ENCODE measurements around the gene RPL15. TPM values are rescaled to one million over a fixed set of nuclear protein-coding genes. Genes with fewer than 3 reads are reported as not detected.

RPL15 gene
- total and polyA plus RNA-seq, 2 donors (not counting 1 experiment from before 2014, with no cell fraction given): 2,177 to 5,195 TPM

DNA sequence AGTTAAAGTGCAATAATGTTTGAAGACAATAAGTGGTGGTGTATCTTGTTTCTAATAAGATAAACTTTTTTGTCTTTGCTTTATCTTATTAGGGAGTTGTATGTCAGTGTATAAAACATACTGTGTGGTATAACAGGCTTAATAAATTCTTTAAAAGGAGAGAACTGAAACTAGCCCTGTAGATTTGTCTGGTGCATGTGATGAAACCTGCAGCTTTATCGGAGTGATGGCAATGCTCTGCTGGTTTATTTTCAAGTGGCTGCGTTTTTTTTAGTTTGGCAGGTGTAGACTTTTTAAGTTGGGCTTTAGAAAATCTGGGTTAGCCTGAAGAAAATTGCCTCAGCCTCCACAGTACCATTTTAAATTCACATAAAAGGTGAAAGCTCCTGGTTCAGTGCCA, 2.7 kb downstream of the RPL15 start:
- H3K27ac ChIP-seq (ENCODE audit: low read length in 2 of 2): peak overlapping the region in 1 of 2 donors; percentile 51
- peaks cover 4% of the 10 kb centered on the region for H3K27me3 Mint-ChIP-seq

GRCh38 chr3:23920151-23920655, 3.3 kb downstream of the RPL15 start:
- Histone ChIP-seq H2AFZ (ENCODE audit: insufficient read depth, low read depth, low read length, poor library complexity, severe bottlenecking) (no peak overlapping the region), H3K27me3 (replicated peaks in 1 of 4; ENCODE audit: control extremely low read depth in 1 of 4, control insufficient read depth in 3 of 4, insufficient read depth in 4 of 4, low read length in 3 of 4) (no peaks in the 10 kb centered on the region), H4K20me1 (ENCODE audit: control insufficient read depth, insufficient read depth, low read length, poor library complexity, severe bottlenecking) (peaks cover 39% of the 10 kb centered on the region), H3K4me1 (ENCODE audit: control insufficient read depth in 2 of 2, insufficient read depth in 2 of 2, low read length in 2 of 2) (peaks cover 36 to 37% of the 10 kb centered on the region in 2 donors), H3K9me3 (ENCODE audit: control extremely low read depth in 1 of 3, control insufficient read depth in 2 of 3, insufficient read depth in 1 of 3, low read length in 2 of 3) (no peaks in the 10 kb centered on the region), H3K9ac (ENCODE audit: low read length) (no peak overlapping the region), H3K4me2 (replicated peaks; ENCODE audit: low read depth, low read length, poor library complexity, severe bottlenecking) (no peak overlapping the region), H3K4me3 (ENCODE audit: control extremely low read depth in 1 of 5, extremely low read depth in 1 of 5, insufficient read depth in 1 of 5, low read depth in 2 of 5, low read length in 4 of 5) (no peak overlapping the region), H3K27ac (ENCODE audit: low read length in 2 of 2) (peak overlapping the region in 1 of 2 donors; percentile 51), H3K79me2 (ENCODE audit: control insufficient read depth, insufficient read depth, low read length) (peaks cover 27% of the 10 kb centered on the region), H3K36me3 (replicated peaks in 1 of 2; ENCODE audit: control extremely low read depth in 1 of 2, control insufficient read depth in 1 of 2, extremely low read depth in 1 of 2, insufficient read depth in 2 of 2, low read length in 1 of 2) (peaks cover 5 to 48% of the 10 kb centered on the region in 2 experiments)
- CTCF ChIA-PET: no interaction called here
- POLR2A ChIA-PET: interaction anchor here (0.6 to 1.2 kb wide), 3 partner anchors 8 to 24 kb away, joined by 3 to 4 read pairs (median 4); no protein-coding TSS in a partner anchor
- intact Hi-C loops (cut with micrococcal nuclease): no loop called here
- WGBS (ENCODE audit: insufficient coverage): 100% methylated on average over 3 of the region's 5 CpGs
- H3K9me3 Mint-ChIP-seq (ENCODE audit: insufficient read depth): no peaks in the 10 kb centered on the region
- DNase-seq (no peak), ATAC-seq (ENCODE audit: low read depth) (no peak)
- no peak for TF ChIP-seq EZH2 (IDR thresholded peaks at IDR 0.05; ENCODE audit: borderline replicate concordance, insufficient read depth, low read depth, low read length, poor library complexity, severe bottlenecking)
- TF ChIP-seq, protein P1, sequence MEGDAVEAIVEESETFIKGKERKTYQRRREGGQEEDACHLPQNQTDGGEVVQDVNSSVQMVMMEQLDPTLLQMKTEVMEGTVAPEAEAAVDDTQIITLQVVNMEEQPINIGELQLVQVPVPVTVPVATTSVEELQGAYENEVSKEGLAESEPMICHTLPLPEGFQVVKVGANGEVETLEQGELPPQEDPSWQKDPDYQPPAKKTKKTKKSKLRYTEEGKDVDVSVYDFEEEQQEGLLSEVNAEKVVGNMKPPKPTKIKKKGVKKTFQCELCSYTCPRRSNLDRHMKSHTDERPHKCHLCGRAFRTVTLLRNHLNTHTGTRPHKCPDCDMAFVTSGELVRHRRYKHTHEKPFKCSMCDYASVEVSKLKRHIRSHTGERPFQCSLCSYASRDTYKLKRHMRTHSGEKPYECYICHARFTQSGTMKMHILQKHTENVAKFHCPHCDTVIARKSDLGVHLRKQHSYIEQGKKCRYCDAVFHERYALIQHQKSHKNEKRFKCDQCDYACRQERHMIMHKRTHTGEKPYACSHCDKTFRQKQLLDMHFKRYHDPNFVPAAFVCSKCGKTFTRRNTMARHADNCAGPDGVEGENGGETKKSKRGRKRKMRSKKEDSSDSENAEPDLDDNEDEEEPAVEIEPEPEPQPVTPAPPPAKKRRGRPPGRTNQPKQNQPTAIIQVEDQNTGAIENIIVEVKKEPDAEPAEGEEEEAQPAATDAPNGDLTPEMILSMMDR (IDR thresholded peaks at IDR 0.05): no peak
- H3K4me3 Mint-ChIP-seq: peak overlapping the region; percentile 16
- peaks cover 4% of the 10 kb centered on the region for H3K27me3 Mint-ChIP-seq
- peak overlapping the region; percentile 22 for H3K27ac Mint-ChIP-seq
- H3K4me1 Mint-ChIP-seq: peaks cover 47% of the 10 kb centered on the region

More for the DNA sequence above, 2.7 kb downstream of the RPL15 start:
- intact Hi-C loops (cut with micrococcal nuclease): loop anchor here (10.0 kb wide), 1 partner anchor 1745 kb away; the partner anchor contains the start of gene TOP2B
- H3K9me3 Mint-ChIP-seq (ENCODE audit: insufficient read depth): no peaks in the 10 kb centered on the region
- no peak overlapping the region for H2AFZ ChIP-seq (ENCODE audit: insufficient read depth, low read depth, low read length, poor library complexity, severe bottlenecking)
- peaks cover 39% of the 10 kb centered on the region for H4K20me1 ChIP-seq (ENCODE audit: control insufficient read depth, insufficient read depth, low read length, poor library complexity, severe bottlenecking)
- no peak overlapping the region for H3K9ac ChIP-seq (ENCODE audit: low read length)
- H3K9me3 ChIP-seq (ENCODE audit: control extremely low read depth in 1 of 3, control insufficient read depth in 2 of 3, insufficient read depth in 1 of 3, low read length in 2 of 3): no peaks in the 10 kb centered on the region
- H3K4me1 Mint-ChIP-seq: peaks cover 47% of the 10 kb centered on the region
- peaks cover 33% of the 10 kb centered on the region for H3K79me2 ChIP-seq (ENCODE audit: control insufficient read depth, insufficient read depth, low read length)
- peak; percentile 35 for DNase-seq
- H3K27ac Mint-ChIP-seq: peak overlapping the region; percentile 22
- no peak overlapping the region for H3K4me2 ChIP-seq (replicated peaks; ENCODE audit: low read depth, low read length, poor library complexity, severe bottlenecking)
- no peak for ATAC-seq (ENCODE audit: low read depth)
- TF ChIP-seq EZH2 (IDR thresholded peaks at IDR 0.05; ENCODE audit: borderline replicate concordance, insufficient read depth, low read depth, low read length, poor library complexity, severe bottlenecking): no peak
- TF ChIP-seq, protein P1 (IDR thresholded peaks at IDR 0.05): no peak
- ChIA-PET POLR2A (interaction anchor here (0.6 to 1.2 kb wide), 2 partner anchors 9 to 24 kb away, joined by 3 to 4 read pairs; no protein-coding TSS in a partner anchor), CTCF (no interaction called here)
- H3K4me3 Mint-ChIP-seq: peak overlapping the region; percentile 16
- H3K27me3 ChIP-seq (replicated peaks in 1 of 4; ENCODE audit: control extremely low read depth in 1 of 4, control insufficient read depth in 3 of 4, insufficient read depth in 4 of 4, low read length in 3 of 4): no peaks in the 10 kb centered on the region
- H3K4me3 ChIP-seq (ENCODE audit: control extremely low read depth in 1 of 5, extremely low read depth in 1 of 5, insufficient read depth in 1 of 5, low read depth in 2 of 5, low read length in 4 of 5): no peak overlapping the region
- WGBS (ENCODE audit: insufficient coverage): no CpG with 5 or more reads among the region's 2 CpGs
- H3K4me1 ChIP-seq (ENCODE audit: control insufficient read depth in 2 of 2, insufficient read depth in 2 of 2, low read length in 2 of 2): peaks cover 36 to 38% of the 10 kb centered on the region in 2 donors
- H3K36me3 ChIP-seq (replicated peaks in 1 of 2; ENCODE audit: control extremely low read depth in 1 of 2, control insufficient read depth in 1 of 2, extremely low read depth in 1 of 2, insufficient read depth in 2 of 2, low read length in 1 of 2): peaks cover 5 to 43% of the 10 kb centered on the region in 2 experiments
